GM23338 (cell line): ENCODE measurements around the gene COBL. TPM values are rescaled to one million over a fixed set of nuclear protein-coding genes. Genes with fewer than 3 reads are reported as not detected.

Experiments used
- ATAC-seq: fragments of 200-7000 bp; cut with Tn5 transposase; 3 replicates; pipeline ENCODE4 v1.9.1; 2020
- DNase-seq: peaks from one replicate; pipeline ENCODE4 v3.0.0-alpha.2; 2015; ENCODE audit warnings: low spot score
- H2AFZ ChIP-seq: fragments of 200-600 bp; sonication (generic); 2 replicates; pipeline ENCODE4 v1.8.0; 2016; ENCODE audit warnings: antibody characterized with exemption, mild to moderate bottlenecking, moderate library complexity
- H3F3A ChIP-seq: fragments of 200-600 bp; sonication (generic); replicated peaks from 2 replicates; pipeline ENCODE4 v1.8.0; 2017; ENCODE audit warnings: antibody characterized with exemption, mixed run types, low read depth
- H3K27ac ChIP-seq: fragments of 200-600 bp; sonication (generic); 2 replicates; pipeline ENCODE4 v1.6.1; 2016; ENCODE audit warnings: low read depth
- H3K27me3 ChIP-seq: fragments of 200-600 bp; sonication (generic); 2 replicates; pipeline ENCODE4 v1.8.0; 2016; ENCODE audit warnings: mild to moderate bottlenecking, mixed run types, moderate library complexity; ENCODE audit not compliant: insufficient read depth
- H3K36me3 ChIP-seq: fragments of 200-600 bp; sonication (generic); 2 replicates; pipeline ENCODE4 v1.8.0; 2016; ENCODE audit warnings: mild to moderate bottlenecking; ENCODE audit not compliant: insufficient read depth
- H3K4me1 ChIP-seq: fragments of 200-600 bp; sonication (generic); 2 replicates; pipeline ENCODE4 v1.8.0; 2016; ENCODE audit warnings: mild to moderate bottlenecking, moderate library complexity; ENCODE audit not compliant: insufficient read depth
- H3K4me2 ChIP-seq: fragments of 200-600 bp; sonication (generic); 2 replicates; pipeline ENCODE4 v1.7.1; 2017; ENCODE audit warnings: mixed run types
- H3K4me3 ChIP-seq: fragments of 200-600 bp; sonication (generic); 2 replicates; pipeline ENCODE4 v1.6.1; 2016; ENCODE audit warnings: mixed run types
- H3K79me2 ChIP-seq: fragments of 200-600 bp; sonication (generic); replicated peaks from 2 replicates; pipeline ENCODE4 v1.8.0; 2017; ENCODE audit warnings: mild to moderate bottlenecking; ENCODE audit not compliant: insufficient read depth
- H3K9me2 ChIP-seq: fragments of 200-600 bp; sonication (generic); 2 replicates; pipeline ENCODE4 v1.8.0; 2017; ENCODE audit not compliant: insufficient read depth
- H4K20me1 ChIP-seq: fragments of 200-600 bp; sonication (generic); replicated peaks from 2 replicates; pipeline ENCODE4 v1.8.0; 2017; ENCODE audit warnings: mild to moderate bottlenecking; ENCODE audit not compliant: insufficient read depth
- H3K27ac Mint-ChIP-seq: 2 replicates; pipeline ENCODE4 v1.8.0; 2020; ENCODE audit warnings: inconsistent platforms, mild to moderate bottlenecking, moderate library complexity, mixed read lengths
- H3K27me3 Mint-ChIP-seq: 3 replicates; pipeline ENCODE4 v1.8.0; 2022; ENCODE audit warnings: low read depth, mild to moderate bottlenecking, moderate library complexity, mixed read lengths, inconsistent platforms; ENCODE audit not compliant: insufficient read depth, poor library complexity
- H3K36me3 Mint-ChIP-seq: 3 replicates; pipeline ENCODE4 v1.8.0; 2021; ENCODE audit warnings: low read depth, mild to moderate bottlenecking, inconsistent platforms, moderate library complexity, mixed read lengths
- H3K4me1 Mint-ChIP-seq: 3 replicates; pipeline ENCODE4 v1.8.0; 2020; ENCODE audit warnings: mild to moderate bottlenecking, inconsistent platforms, mixed read lengths
- H3K4me3 Mint-ChIP-seq: 3 replicates; pipeline ENCODE4 v1.8.0; 2021; ENCODE audit warnings: moderate library complexity, mild to moderate bottlenecking, inconsistent platforms, mixed read lengths
- H3K9me3 Mint-ChIP-seq: 3 replicates; pipeline ENCODE4 v1.8.0; 2020; ENCODE audit warnings: moderate library complexity, mild to moderate bottlenecking, inconsistent platforms, mixed read lengths
- CREB1 ChIP-seq: fragments of 250-450 bp; sonication (Bioruptor Pico); IDR thresholded peaks from 2 replicates; pipeline ENCODE4 v1.5.0; 2020; ENCODE audit warnings: low read depth, mild to moderate bottlenecking, moderate library complexity
- EZH2 ChIP-seq: fragments of 200-600 bp; sonication (generic); IDR thresholded peaks from one replicate; pipeline ENCODE4 v1.8.0; 2017; ENCODE audit warnings: antibody characterized with exemption, mild to moderate bottlenecking, low read depth; ENCODE audit not compliant: unreplicated experiment
- EZH2phosphoT487 ChIP-seq: fragments of 200-600 bp; sonication (generic); IDR thresholded peaks from one replicate; pipeline ENCODE4 v1.8.1; 2018; ENCODE audit warnings: antibody characterized with exemption; ENCODE audit not compliant: unreplicated experiment
- JUNB ChIP-seq: IDR thresholded peaks from one replicate; pipeline ENCODE4 v1.6.1; 2016; ENCODE audit warnings: antibody characterized with exemption; ENCODE audit not compliant: unreplicated experiment
- NANOG ChIP-seq: IDR thresholded peaks from 2 replicates; pipeline ENCODE4 v1.6.1; 2016; ENCODE audit warnings: antibody characterized with exemption, borderline replicate concordance
- POLR2AphosphoS5 ChIP-seq: IDR thresholded peaks from 2 replicates; pipeline ENCODE4 v1.6.1; 2016; ENCODE audit warnings: antibody characterized with exemption, low read depth
- REST ChIP-seq: IDR thresholded peaks from one replicate; pipeline ENCODE4 v1.6.1; 2018; ENCODE audit warnings: antibody characterized with exemption; ENCODE audit not compliant: unreplicated experiment
- STAT1 ChIP-seq: IDR thresholded peaks from one replicate; pipeline ENCODE4 v1.6.1; 2016; ENCODE audit warnings: antibody characterized with exemption; ENCODE audit not compliant: unreplicated experiment
- ZNF114 ChIP-seq: fragments of 250-450 bp; sonication (Bioruptor Pico); IDR thresholded peaks from 2 replicates; pipeline ENCODE4 v1.5.0; 2020; ENCODE audit warnings: mild to moderate bottlenecking, moderate library complexity
- ZNF331 ChIP-seq: fragments of 250-450 bp; sonication (Bioruptor Pico); IDR thresholded peaks from 2 replicates; pipeline ENCODE4 v1.5.0; 2020; ENCODE audit warnings: low read depth, mild to moderate bottlenecking, moderate library complexity
- polyA plus RNA-seq: library from polyadenylated mRNA; unstranded; fragments of >200 nt; fragmentation: Nextera tagmentation; extraction: Ambion mirVana; gene quantifications from 2 replicates; pipeline ENCODE4 v1.2.1, GENCODE V29; 2016
- total RNA-seq: library from RNA; depleted of rRNA; stranded (reverse); fragments of >200 nt; shearing (Covaris generic); gene quantifications from 2 replicates; pipeline ENCODE4 v1.2.3, GENCODE V29; 2014
- TF ChIP-seq, protein P1 (sequence below), 2 experiments: fragments of 200-600 bp in 1 of 2; sonication (generic) in 1 of 2; conservative IDR thresholded peaks; 2 replicates each; pipeline versions ENCODE4 v1.5.1 to v1.6.1; 2016 to 2017; ENCODE audit warnings: antibody characterized with exemption in 2 of 2, low read depth in 2 of 2, mild to moderate bottlenecking in 2 of 2, moderate library complexity in 1 of 2
- TF ChIP-seq, protein P2 (sequence below): IDR thresholded peaks from 2 replicates; pipeline ENCODE4 v1.6.1; 2016; ENCODE audit warnings: antibody characterized with exemption
- TF ChIP-seq, protein P3 (sequence below): fragments of 250-450 bp; sonication (Bioruptor Pico); IDR thresholded peaks from 2 replicates; pipeline ENCODE4 v1.5.0; 2020; ENCODE audit warnings: mild to moderate bottlenecking, moderate library complexity

Gene COBL
- total and polyA plus RNA-seq, 2 experiments from 2014 or later = 18.3 to 51.9 TPM

GRCh38 chr7:51180092-51180491 is 136.5 kb downstream of the COBL start:
- no peak for DNase-seq
- H3K27me3 Mint-ChIP-seq = no peaks in the 10 kb centered on the region
- Histone ChIP-seq H3K27ac (no peak overlapping the region), H3K4me3 (no peak overlapping the region), H4K20me1 (no peaks in the 10 kb centered on the region; the same call in 1 of the 2 replicates), H3K4me2 (no peak overlapping the region), H3K27me3 (no peaks in the 10 kb centered on the region), H3F3A (0 out of 2 replicates have a peak, but pooled peaks cover 3% of the 10 kb centered on the region), H3K79me2 (no peaks in the 10 kb centered on the region), H3K9me2 (no peaks in the 10 kb centered on the region), H2AFZ (no peak overlapping the region), H3K4me1 (peaks cover 18% of the 10 kb centered on the region), H3K36me3 (no peaks in the 10 kb centered on the region; the same call in none of the 2 replicates)
- H3K4me1 Mint-ChIP-seq = peaks cover 29% of the 10 kb centered on the region
- no peaks in the 10 kb centered on the region for H3K9me3 Mint-ChIP-seq
- ATAC-seq = no peak
- TF ChIP-seq, protein P1, sequence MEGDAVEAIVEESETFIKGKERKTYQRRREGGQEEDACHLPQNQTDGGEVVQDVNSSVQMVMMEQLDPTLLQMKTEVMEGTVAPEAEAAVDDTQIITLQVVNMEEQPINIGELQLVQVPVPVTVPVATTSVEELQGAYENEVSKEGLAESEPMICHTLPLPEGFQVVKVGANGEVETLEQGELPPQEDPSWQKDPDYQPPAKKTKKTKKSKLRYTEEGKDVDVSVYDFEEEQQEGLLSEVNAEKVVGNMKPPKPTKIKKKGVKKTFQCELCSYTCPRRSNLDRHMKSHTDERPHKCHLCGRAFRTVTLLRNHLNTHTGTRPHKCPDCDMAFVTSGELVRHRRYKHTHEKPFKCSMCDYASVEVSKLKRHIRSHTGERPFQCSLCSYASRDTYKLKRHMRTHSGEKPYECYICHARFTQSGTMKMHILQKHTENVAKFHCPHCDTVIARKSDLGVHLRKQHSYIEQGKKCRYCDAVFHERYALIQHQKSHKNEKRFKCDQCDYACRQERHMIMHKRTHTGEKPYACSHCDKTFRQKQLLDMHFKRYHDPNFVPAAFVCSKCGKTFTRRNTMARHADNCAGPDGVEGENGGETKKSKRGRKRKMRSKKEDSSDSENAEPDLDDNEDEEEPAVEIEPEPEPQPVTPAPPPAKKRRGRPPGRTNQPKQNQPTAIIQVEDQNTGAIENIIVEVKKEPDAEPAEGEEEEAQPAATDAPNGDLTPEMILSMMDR (conservative IDR thresholded peaks at IDR 0.05; ENCODE audit: low read depth in 2 of 2) = no peak
- TF ChIP-seq STAT1 = no peak
- TF ChIP-seq EZH2phosphoT487 = no peak
- TF ChIP-seq ZNF331 (CRISPR knock-in tag) = no peak
- no peak for TF ChIP-seq NANOG
- TF ChIP-seq REST = no peak
- TF ChIP-seq EZH2 = no peak
- no peak for TF ChIP-seq POLR2AphosphoS5
- TF ChIP-seq, protein P2, sequence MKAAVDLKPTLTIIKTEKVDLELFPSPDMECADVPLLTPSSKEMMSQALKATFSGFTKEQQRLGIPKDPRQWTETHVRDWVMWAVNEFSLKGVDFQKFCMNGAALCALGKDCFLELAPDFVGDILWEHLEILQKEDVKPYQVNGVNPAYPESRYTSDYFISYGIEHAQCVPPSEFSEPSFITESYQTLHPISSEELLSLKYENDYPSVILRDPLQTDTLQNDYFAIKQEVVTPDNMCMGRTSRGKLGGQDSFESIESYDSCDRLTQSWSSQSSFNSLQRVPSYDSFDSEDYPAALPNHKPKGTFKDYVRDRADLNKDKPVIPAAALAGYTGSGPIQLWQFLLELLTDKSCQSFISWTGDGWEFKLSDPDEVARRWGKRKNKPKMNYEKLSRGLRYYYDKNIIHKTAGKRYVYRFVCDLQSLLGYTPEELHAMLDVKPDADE = no peak
- TF ChIP-seq CREB1 = no peak
- TF ChIP-seq JUNB = no peak
- TF ChIP-seq, protein P3, sequence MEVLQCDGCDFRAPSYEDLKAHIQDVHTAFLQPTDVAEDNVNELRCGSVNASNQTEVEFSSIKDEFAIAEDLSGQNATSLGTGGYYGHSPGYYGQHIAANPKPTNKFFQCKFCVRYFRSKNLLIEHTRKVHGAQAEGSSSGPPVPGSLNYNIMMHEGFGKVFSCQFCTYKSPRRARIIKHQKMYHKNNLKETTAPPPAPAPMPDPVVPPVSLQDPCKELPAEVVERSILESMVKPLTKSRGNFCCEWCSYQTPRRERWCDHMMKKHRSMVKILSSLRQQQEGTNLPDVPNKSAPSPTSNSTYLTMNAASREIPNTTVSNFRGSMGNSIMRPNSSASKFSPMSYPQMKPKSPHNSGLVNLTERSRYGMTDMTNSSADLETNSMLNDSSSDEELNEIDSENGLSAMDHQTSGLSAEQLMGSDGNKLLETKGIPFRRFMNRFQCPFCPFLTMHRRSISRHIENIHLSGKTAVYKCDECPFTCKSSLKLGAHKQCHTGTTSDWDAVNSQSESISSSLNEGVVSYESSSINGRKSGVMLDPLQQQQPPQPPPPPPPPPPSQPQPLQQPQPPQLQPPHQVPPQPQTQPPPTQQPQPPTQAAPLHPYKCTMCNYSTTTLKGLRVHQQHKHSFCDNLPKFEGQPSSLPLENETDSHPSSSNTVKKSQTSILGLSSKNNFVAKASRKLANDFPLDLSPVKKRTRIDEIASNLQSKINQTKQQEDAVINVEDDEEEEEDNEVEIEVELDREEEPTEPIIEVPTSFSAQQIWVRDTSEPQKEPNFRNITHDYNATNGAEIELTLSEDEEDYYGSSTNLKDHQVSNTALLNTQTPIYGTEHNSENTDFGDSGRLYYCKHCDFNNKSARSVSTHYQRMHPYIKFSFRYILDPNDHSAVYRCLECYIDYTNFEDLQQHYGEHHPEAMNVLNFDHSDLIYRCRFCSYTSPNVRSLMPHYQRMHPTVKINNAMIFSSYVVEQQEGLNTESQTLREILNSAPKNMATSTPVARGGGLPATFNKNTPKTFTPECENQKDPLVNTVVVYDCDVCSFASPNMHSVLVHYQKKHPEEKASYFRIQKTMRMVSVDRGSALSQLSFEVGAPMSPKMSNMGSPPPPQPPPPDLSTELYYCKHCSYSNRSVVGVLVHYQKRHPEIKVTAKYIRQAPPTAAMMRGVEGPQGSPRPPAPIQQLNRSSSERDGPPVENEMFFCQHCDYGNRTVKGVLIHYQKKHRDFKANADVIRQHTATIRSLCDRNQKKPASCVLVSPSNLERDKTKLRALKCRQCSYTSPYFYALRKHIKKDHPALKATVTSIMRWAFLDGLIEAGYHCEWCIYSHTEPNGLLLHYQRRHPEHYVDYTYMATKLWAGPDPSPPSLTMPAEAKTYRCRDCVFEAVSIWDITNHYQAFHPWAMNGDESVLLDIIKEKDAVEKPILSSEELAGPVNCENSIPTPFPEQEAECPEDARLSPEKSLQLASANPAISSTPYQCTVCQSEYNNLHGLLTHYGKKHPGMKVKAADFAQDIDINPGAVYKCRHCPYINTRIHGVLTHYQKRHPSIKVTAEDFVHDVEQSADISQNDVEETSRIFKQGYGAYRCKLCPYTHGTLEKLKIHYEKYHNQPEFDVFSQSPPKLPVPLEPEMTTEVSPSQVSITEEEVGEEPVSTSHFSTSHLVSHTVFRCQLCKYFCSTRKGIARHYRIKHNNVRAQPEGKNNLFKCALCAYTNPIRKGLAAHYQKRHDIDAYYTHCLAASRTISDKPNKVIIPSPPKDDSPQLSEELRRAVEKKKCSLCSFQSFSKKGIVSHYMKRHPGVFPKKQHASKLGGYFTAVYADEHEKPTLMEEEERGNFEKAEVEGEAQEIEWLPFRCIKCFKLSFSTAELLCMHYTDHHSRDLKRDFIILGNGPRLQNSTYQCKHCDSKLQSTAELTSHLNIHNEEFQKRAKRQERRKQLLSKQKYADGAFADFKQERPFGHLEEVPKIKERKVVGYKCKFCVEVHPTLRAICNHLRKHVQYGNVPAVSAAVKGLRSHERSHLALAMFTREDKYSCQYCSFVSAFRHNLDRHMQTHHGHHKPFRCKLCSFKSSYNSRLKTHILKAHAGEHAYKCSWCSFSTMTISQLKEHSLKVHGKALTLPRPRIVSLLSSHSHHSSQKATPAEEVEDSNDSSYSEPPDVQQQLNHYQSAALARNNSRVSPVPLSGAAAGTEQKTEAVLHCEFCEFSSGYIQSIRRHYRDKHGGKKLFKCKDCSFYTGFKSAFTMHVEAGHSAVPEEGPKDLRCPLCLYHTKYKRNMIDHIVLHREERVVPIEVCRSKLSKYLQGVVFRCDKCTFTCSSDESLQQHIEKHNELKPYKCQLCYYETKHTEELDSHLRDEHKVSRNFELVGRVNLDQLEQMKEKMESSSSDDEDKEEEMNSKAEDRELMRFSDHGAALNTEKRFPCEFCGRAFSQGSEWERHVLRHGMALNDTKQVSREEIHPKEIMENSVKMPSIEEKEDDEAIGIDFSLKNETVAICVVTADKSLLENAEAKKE (CRISPR knock-in tag) = no peak
- no peak for TF ChIP-seq ZNF114 (CRISPR knock-in tag)
- H3K36me3 Mint-ChIP-seq = peaks cover 3% of the 10 kb centered on the region; the same call in 1 of the 3 replicates
- no peak overlapping the region for H3K27ac Mint-ChIP-seq
- H3K4me3 Mint-ChIP-seq = no peak overlapping the region
